Ecto neural progenitor cell (in vitro differentiated cells): ENCODE measurements around the gene CCNK.
A peak's percentile ranks its signal among the peaks of the same experiment; 100 is the strongest.

ENCODE experiments used
- DNase-seq: peaks from one replicate; pipeline ENCODE4 v3.0.0-alpha.2; 2018; ENCODE audit warnings: low spot score

The CCNK gene

GRCh38 chr14:99507860-99508640, 26.8 kb downstream of the CCNK start:
- no peak for DNase-seq

- no peak for DNase-seq
Observed at GRCh38 chr14:99508896-99509629, 27.9 kb downstream of the CCNK start.

GRCh38 chr14:99509871-99510555, 28.8 kb downstream of the CCNK start:
- no peak for DNase-seq

GRCh38 chr14:99510556-99511139, 29.4 kb downstream of the CCNK start:
- no peak for DNase-seq

GRCh38 chr14:99511421-99512109, 30.4 kb downstream of the CCNK start:
- no peak for DNase-seq

GRCh38 chr14:99512110-99512449, 30.9 kb downstream of the CCNK start:
- DNase-seq = no peak

- DNase-seq = no peak
Observed at GRCh38 chr14:99512571-99513182, 31.5 kb downstream of the CCNK start.

GRCh38 chr14:99513183-99513694, 32.0 kb downstream of the CCNK start:
- DNase-seq = no peak

GRCh38 chr14:99513946-99514551, 32.8 kb downstream of the CCNK start:
- DNase-seq = no peak

- no peak for DNase-seq
Observed at GRCh38 chr14:99514552-99515300, 33.5 kb downstream of the CCNK start.

GRCh38 chr14:99515301-99516155, 34.3 kb downstream of the CCNK start:
- DNase-seq = no peak

GRCh38 chr14:99516156-99516870, 35.1 kb downstream of the CCNK start:
- DNase-seq = peak; percentile 45

- peak; percentile 45 for DNase-seq
Observed at GRCh38 chr14:99516871-99517642, 35.8 kb downstream of the CCNK start.

GRCh38 chr14:99517643-99518381, 36.6 kb downstream of the CCNK start:
- DNase-seq = no peak

GRCh38 chr14:99518441-99519346, 37.5 kb downstream of the CCNK start:
- peak; percentile 87 for DNase-seq

GRCh38 chr14:99519347-99519881, 38.2 kb downstream of the CCNK start:
- DNase-seq = no peak
